HG03469 (cell line): ENCODE results near the gene MCM3AP.

Experiments
- ATAC-seq: cut with Tn5 transposase; IDR thresholded peaks from one replicate; pipeline ENCODE4 v1.9.1; 2021; ENCODE audit warnings: mild to moderate bottlenecking, moderate library complexity, moderate number of reproducible peaks; ENCODE audit not compliant: unreplicated experiment

The MCM3AP gene

DNA sequence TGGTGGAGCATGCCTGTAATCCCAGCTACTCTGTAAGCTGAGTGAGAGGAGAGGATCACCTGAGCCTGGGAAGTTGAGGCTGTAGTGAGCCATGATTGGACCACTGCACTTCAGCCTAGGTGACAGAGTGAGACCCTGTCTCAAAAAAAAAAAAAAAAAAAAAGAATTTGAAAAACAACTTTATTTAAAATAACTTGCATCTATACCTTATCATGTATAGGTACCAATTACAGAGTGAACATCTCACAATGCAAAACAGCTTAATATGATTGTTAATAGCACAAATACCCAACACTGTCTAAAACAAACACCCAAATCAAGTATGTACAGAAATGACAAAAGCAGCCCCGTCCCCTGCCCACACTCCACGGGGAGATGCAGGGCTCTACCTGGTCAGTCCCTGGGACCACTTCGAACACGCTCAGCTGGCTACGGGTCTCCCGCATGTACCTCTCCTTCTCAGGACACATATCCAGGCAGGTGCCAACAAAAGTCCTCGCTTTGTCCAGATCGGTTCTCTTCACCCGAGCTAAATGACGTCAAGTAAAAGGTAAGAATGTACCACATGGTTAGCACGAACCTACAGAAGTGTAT lies 10.5 kb downstream of the MCM3AP start:
- no peak for ATAC-seq

DNA sequence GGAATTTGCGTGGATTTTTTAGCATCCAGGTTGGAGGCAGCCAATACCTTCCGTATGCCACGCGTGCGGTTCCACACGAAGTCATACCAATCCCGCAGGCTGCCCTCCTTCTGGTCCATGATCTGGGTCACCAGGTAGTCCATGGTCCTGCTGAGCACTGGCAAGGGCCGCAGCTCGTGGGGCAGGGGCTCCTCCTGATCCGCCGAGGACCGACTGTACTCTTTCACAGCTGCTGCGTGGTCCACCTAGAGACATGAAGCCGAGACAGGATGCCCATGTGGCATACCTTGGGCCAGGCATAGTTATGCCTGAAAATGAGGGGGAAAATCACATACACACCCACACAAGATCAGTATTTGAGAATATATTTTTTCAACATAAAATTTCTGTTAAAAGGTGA lies 12.1 kb downstream of the MCM3AP start:
- ATAC-seq: no peak

DNA sequence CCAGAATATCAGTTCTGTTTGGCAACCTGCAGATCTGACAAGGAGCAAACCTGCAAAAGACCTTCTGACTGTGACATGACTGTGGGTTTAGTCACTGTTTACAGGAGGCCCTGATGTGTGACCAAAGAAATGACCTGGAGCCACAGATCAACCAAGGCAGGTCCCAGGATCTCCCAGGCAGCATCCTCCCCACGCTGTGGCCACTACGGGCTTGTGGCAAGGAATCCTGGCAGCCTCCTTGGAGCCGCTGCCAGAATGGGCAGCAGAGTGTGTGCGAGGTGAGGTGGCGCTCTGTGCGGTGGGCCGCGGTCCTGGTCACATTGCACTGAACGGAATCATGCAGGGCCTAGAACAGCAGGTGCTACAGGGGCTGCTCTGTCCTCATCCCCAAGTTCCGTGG lies 15.9 kb downstream of the MCM3AP start:
- ATAC-seq: no peak

DNA sequence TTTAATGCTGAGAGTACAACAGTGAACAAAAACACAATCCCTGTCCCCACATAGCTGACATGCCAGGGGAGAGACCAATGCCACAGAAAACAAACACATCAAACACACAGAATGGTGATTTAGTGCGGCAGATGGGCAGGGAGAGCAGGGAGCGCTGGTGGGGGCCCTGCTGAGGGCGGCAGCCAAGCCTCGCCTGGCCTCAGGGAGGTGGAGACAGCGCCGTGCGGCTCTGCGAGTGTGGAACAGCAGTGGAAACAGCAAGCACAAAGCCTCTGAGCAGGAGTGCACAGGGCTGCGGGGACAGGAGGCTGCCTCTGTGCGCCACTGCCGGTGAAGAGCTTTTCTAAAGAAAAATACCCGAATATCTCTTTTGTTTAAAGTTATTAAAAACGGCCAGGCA lies 17.0 kb downstream of the MCM3AP start:
- no peak for ATAC-seq

DNA sequence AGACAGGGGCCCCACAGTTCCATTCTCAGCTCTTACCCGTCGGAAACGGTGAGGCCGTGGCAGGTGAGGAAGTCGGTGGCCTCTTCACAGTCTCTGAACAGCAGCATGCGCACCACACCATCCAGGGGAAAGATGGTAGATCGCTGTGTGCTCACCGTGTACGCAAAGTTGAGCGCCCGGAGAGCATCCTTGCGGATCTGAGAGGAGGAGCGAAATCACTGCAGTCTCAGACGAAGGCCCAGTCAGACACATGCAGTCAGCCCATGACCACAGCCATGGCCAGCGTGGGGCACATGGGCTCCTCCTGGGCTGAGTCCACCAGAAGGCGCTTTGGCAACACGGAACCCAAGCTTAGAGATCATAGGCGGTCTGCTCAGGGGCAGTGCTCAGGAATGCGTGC lies 18.5 kb downstream of the MCM3AP start:
- no peak for ATAC-seq

DNA sequence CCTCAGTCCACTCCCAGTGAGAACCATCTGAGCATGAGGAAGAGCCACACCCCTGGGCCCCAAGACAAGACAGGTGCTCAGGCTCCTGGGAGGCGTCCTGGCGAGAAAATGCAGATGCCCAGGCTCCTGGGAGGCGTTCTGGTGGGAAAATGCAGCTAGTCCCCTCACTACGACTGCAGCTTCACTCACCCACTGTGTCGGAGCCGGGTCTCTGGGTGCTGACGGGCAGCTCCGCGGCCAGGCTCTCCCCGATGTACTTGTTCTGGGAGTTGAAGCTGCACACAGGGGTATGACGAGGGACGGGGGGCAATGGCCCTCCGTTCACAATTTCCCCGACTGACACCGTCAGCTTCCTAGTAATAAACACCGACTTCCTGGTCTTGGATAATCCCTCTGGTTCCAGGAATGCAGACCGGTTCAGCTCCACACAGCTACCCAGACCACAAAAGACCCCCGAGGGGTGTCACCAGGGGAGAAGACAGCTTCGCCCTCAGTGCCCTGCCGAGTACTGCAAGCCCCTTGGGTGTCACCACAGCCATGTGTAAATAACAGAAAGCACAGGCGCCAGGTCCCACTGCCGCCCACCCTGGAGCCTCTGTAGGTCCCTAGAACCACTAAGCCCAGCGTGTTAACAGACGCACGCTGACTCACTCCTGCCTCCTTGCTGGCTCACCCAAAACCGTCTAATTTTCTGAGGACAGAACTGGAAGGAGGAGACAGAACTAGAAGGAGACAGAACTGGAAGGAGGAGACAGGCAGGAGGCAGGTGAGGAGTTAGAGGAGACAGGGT lies 19.5 kb downstream of the MCM3AP start:
- no peak for ATAC-seq

DNA sequence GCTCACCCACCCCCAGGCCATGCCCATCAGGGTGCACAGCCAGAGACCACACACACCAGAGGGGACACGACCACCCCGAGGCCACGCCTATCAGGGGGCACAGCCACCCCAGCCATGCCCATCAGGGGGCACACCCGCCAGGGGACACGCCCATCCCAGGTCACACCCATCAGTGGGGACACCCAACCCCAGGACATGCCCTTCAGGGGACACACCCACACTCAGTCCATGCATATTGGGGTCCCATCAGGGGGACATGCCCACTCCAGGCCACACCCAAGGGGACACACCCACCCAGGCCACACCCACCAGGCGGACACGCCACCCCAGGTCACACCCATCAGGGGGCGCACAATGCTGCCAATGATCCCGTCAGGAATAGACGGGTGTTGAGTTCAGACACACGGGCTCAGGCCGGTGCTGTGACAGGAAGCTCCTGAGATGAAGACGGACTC lies 20.7 kb downstream of the MCM3AP start:
- no peak for ATAC-seq

DNA sequence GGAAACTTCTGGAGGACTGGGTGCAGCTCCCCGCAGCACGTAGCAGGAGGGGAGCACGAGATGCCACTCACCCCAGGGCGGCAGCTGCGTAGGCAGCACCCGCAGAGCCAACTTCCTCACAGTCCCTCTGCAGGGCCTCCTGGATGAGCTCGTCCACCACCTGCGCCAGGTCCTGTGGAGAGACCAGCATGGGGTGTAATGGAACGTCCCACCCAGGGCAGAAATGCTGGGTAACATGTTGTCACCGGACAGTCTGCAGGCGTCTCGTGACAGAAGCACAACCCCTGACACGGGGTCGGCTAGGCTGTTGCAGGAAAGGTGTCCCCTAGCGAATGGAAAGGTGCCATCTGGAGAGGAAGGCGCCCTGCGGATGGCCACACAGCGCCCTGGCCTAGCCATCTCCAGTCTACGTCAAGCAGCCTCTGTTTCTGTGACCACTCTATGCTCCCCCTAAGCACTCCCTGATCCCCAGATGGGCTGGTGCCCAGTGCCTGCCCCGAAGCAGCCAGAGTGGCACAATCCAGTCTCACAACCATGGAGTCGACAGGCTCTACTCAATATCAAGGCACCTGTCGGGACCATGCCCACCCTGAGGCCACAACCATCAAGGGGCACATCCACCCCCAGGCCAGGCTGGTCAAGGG lies 21.2 kb downstream of the MCM3AP start:
- ATAC-seq: no peak

DNA sequence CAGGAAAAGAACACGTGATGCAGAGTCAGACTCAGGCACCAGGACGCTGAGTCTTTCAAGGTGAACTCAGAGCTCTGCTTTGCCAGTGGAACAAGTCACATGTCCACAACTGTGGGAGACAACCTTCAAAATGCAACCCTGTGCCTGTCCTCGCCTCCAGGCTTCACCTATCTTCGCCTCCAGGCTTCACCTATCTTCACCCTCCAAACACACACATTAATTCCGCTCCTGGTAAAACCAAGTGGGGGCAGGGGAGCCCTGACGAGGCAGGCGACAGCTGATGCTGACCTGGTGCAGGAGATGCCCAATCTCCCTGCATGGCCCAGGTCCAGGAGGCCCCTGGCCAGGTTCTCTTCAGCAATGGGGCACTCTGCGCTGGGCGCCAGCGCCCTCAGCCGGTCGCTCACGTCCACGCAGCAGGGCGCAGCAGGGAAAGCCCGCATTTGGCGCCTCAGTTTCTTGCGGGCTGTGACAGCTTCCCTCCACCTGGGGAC lies 28.9 kb downstream of the MCM3AP start:
- ATAC-seq: no peak

DNA sequence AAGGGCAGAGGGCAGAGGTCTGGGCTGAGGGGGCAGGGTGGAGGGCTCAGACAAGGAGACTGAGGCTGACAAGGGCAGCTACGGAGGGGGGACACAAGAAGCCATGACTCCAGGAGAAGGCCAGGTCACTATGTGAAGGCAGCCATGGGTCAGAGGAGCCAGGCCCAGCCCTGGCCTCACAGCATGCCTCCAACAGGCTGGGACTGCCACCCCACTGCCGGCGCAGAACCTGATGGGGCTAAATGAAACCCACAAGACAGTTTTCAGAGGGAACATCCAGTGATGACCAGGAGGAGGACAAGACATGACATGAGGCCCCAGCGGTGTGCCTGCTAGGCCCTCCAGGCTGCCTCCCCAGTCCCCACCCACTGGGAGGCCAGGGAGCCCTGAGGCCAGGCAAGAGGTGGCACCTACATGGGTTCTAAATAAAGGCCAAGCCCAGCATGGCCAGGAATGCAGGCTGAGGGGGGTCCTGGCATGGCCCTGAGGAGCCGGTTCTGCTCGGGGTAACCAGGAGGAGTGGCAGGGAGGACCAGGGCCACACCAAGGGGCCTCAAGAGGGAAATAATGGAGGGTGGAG lies 29.6 kb downstream of the MCM3AP start:
- no peak for ATAC-seq

DNA sequence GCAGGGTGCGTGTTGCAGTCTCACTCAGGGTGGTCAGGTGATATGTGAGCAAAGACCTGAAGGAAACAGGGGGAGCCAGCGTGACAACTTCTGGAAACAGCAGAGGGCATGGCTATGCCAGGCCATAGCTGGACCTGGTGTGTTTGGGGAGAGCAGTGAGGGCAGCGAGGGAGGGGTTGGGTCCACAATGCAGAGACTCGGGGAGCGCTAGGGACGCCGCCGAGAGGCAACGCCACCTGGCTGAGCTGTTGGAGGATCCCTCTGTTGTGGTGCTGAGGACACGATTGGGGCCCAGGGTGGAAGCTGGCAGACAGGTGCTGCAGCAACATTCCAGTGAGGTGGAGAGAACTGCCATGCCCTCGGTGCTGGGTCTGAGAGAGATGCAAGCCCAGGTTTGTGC lies 30.2 kb downstream of the MCM3AP start:
- no peak for ATAC-seq

DNA sequence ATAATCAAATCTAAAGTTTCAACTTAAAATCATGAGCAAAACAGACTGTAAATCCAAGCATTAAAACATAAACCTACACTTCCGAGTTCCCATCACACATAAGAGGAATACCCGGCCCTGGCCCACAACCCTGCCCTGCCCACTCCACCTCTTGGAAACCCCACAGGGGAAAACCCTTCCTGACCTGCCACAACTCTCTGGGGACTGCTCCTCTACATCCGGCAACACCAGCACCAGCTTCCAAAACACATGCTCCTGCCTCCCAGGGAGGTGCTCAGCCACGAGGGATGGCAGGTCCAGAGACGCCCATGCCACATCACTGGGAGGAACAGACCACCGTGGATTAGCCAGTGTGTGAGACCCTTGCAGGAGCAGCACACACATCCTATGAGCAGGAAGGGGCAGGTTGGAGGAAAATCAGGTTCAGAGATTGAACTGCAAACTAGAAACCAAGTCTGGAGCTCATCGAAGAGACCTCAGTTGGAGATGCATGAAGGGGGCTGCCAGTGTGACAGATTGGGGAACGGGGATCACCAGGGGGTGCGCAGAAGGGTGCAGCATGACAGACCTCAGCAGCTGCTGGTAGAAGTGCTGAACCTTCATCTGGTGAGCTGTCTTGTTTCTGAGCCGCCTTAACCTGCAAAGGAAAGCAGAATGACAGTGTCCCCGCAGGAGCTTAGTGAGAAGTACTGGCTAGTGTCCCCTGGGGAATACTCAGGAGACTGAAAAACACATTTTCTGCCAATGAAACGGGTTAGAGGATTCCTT lies 31.0 kb downstream of the MCM3AP start:
- no peak for ATAC-seq

DNA sequence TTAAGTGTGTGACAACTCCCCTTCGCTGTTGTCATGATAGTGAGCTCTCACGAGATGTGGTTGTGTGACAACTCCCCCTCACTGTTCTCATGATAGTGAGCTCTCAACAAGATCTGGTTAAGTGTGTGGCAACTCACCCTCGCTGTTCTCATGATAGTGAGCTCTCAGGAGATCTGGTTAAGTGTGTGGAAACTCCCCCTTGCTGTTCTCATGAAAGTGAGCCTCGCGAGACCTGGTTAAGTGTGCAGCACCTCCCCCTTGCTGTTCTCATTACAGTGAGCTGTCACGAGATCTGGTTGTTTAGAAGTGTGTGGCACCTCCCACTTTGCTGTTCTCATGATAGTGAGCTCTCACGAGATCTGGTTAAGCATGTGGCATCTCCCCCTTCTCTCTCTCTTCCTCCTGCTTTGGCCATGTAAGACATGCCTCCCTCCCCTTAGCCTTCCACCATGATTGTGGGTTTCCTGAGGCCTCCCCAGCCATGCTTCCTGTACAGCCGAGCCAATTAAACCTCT lies 31.7 kb downstream of the MCM3AP start:
- ATAC-seq: no peak

DNA sequence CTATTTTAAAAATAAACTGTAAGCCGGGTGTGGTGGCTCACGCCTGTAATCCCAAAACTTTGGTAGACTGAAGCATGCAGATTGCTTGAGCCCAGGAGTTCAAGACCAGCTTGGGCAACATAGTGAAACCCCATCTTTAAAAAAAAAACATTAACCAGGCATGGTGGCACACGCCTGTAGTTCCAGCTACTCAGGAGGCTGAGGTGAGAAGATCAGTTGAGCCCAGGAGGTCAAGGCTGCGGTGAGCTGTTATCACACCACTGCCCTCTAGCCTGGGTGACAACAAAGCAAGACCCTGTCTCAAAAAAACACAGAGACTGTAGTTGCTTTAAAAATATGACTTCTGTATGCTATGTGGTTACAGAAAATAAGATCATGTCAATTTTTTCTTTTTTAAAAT lies 32.6 kb downstream of the MCM3AP start:
- ATAC-seq: no peak

DNA sequence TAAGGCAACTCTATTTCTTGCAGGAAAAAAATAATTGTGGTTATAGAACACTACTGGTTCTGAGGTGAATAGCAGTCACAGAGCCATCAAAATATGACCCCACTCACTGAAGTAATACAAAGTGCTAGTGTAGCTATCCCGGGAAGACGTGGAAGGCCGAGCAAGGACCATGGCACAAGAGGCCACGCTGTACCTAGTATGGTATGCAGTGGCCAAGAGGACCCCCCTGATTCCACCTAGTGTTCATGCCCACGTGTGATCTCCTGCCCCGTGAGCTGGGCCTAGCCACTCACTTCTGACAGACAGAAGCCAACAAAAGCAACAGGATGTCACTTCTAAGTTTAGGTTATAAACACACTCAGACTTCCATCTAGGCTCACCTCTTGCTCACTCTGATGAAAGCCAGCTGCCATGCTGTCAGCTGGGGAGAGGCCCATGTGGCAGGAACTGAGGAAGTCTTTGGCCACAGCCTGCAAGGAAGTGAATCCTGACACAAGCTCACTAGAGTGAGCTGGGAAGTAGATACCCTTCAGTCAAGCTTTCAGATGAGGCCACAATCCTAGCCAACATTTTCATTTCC lies 35.2 kb downstream of the MCM3AP start:
- no peak for ATAC-seq

DNA sequence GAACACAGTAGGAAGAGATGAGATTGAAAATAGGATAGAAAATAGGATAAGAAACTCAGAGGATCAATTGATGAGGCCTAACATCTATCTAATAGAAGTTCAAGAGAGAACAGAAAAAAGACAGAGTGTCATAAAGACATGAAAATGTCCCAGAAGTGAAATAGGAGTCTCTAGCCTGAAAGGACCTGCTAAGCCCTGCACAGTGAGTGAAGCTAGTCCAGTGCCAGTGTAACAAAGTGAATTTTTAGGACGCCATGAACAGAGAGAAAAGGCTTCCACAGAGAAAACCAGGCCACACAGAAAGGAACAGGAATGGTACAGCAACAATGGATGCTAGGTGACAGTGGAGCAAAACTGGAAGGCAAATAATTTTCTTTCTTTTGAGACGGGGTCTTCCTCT lies 36.6 kb downstream of the MCM3AP start:
- no peak for ATAC-seq

DNA sequence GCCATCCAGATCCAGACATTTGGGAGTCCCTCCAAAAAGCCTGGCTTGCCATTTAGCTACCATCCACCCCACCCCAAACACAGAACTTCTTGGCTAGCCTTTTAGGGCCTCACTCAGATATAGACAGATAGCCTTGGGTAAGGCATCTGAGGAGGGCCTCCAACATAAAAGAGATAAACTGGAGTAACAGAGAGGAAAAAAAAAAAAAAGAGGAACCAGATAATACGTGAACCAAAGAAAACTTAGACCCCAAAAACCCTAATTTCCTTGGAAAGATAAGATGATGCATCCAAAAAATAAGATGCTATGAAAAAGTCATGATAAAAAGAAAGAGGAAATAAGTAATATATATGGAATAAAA lies 37.0 kb downstream of the MCM3AP start:
- no peak for ATAC-seq

DNA sequence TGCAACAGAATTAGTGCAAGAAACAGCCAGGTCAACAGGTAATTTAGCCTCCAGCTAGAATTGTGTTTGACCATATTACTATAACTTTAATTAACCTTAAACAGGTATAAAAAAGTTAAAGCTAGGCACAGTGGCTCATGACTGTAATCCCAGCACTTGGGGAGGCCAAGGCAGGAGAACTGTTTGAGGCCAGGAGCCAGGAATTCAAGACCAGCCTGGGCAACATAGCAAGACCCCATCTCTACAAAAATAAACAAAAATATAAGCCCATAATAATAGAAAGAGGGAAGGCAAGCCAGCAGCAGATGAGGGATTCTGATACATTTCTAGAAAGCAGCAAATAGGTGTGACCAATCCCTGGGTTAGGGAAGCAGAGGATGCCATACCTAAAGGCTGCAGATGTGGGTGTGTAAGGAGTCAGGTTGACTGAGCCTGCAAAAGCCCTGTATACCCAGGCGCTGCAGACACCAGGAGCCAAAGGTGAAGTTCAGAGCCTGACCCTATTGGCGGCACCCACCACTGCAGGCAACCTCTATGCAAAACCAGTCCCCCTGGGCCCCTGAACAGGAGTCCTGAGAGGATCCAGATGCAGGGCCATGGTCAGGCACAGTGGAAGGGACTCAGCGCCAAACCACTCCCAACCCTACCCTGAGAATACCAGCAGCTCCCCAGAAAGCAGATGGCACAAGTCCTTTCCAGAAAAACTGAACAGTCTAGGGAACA lies 37.6 kb downstream of the MCM3AP start:
- no peak for ATAC-seq

DNA sequence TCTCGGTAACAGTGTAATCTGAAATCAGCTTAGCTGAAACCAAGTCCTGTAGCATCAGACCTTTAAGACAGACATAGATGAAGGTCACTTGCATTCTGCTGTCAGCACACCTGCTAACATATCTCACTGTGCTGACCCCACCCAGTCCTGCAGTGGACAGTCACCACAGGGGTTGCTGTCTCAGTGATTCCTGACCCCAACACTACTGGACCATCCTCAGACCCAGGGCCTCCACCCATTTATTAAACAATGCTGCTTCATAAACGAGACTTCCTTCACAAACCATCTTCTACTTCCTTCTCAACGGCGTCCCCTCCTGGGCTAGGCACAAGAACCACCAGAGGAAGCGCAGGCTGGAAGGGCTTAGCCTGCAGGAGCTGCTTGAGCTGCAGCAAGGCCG lies 39.1 kb downstream of the MCM3AP start:
- no peak for ATAC-seq
